ENCODE results near the gene NUAK2.

- TF ChIP-seq POLR2A (IDR thresholded peaks at IDR 0.05): no peak
- peak; percentile 94 to 99 (median 99) for TF ChIP-seq CTCF (IDR thresholded peaks at IDR 0.05)
These were observed 48.0 kb downstream of the NUAK2 start for GRCh38 chr1:205273551-205273982.
